Ovary (tissue), 9 donors: ENCODE data around the gene P4HA1. TPM values are rescaled to one million over a fixed set of nuclear protein-coding genes. Genes with fewer than 3 reads are reported as not detected.
"Not testable (repeated sequence)": the region's sequence is repeated elsewhere in the genome, so short reads cannot be mapped to it uniquely, and the experiment has no call there.

Source experiments
- DNase-seq, 5 donors: peaks; one replicate each; pipeline ENCODE4 v3.0.0-alpha.2; 2019 to 2020
- H3K27ac ChIP-seq, 2 donors: fragments of 200-600 bp; one replicate each; pipeline versions ENCODE4 v1.5.1 to v1.8.0; 2019 to 2022
- H3K27me3 ChIP-seq: fragments of 200-600 bp; one replicate; pipeline ENCODE4 v1.8.0; 2022
- H3K36me3 ChIP-seq: fragments of 200-600 bp; sonication (generic); one replicate; pipeline ENCODE4 v1.5.1; 2019
- H3K4me1 ChIP-seq: one replicate; pipeline ENCODE4 v1.8.1; 2013; ENCODE audit warnings: mild to moderate bottlenecking, moderate library complexity; ENCODE audit not compliant: insufficient read depth
- H3K4me3 ChIP-seq: fragments of 200-600 bp; sonication (generic); one replicate; pipeline ENCODE4 v1.5.1; 2017
- H3K9me3 ChIP-seq, 2 donors: fragments of 200-600 bp in 1 of 2; sonication (generic) in 1 of 2; one replicate each; pipeline versions ENCODE4 v1.5.1 to v1.8.1; 2013 to 2019; ENCODE audit warnings: mild to moderate bottlenecking in 1 of 2, moderate library complexity in 1 of 2
- CTCF ChIP-seq, 3 donors: fragments of 450-650 bp in 2 of 3; fragments of 200-600 bp in 1 of 3; IDR thresholded peaks; one replicate each; pipeline versions ENCODE4 v1.5.1 to v1.8.0; 2016 to 2022; ENCODE audit warnings: antibody characterized with exemption in 3 of 3, mild to moderate bottlenecking in 1 of 3
- EP300 ChIP-seq: sonication (generic); formaldehyde crosslinking; IDR thresholded peaks from one replicate; pipeline ENCODE4 v1.6.1; 2017; ENCODE audit warnings: antibody characterized with exemption
- POLR2A ChIP-seq: fragments of 450-650 bp; IDR thresholded peaks from one replicate; pipeline ENCODE4 v1.6.1; 2017; ENCODE audit warnings: antibody characterized with exemption, mild to moderate bottlenecking, moderate library complexity
- WGBS, 3 donors: extraction: QIAGEN DNeasy Blood & Tissue Kit in 1 of 3; methylation state at CpG; one replicate each; pipeline versions ENCODE4 v1.1.5 to v1.1.7; 2013 to 2017; 5-methylcytosine and 5-hydroxymethylcytosine counted together
- intact Hi-C, 4 donors: fragments of 100-400 bp; cut with DNase I; formaldehyde crosslinking; loops; one replicate each; pipeline versions ENCODE4 v1.11.0 to v1.15.1; 2022 to 2023
- polyA plus RNA-seq, 2 donors: library from polyadenylated mRNA; stranded (reverse); fragments of 200-250 nt in 1 of 2; fragments of 350-450 nt in 1 of 2; fragmentation: Illumina TruSeq in 1 of 2; extraction: RNeasy Lipid Tissue Mini Kit (QIAGEN cat#74804) in 1 of 2; gene quantifications; one replicate each; pipeline ENCODE4 v1.2.3, GENCODE V29; 2013 to 2014
- total RNA-seq, 7 donors: library from RNA; depleted of rRNA in 2 of 7; stranded (reverse); fragments of >200 nt in 2 of 7; fragmentation: NEBNext Ultra II Directional in 3 of 7; extraction: Animal tissue kit (Norgen Biotek cat#: 25700) in 3 of 7; gene quantifications; one replicate each; pipeline versions ENCODE4 v1.1.0 to v1.2.4, GENCODE V29; 2016 to 2023
- donor health status: DM: no; HTN: no; CAD: no; lungs with moderate emphysema.
- donor health status: DM: no; HTN: no; CAD: no.
- donor health status: Bipolar disorder and iron deficiency.
- donor health status: DM: yes; HTN: yes; CAD: no.
- donor health status: DM: no; HTN: no; CAD: no.
- donor health status: DM: yes; HTN: yes; CAD: no.

Gene P4HA1
- total and polyA plus RNA-seq, 9 donors, result 20.5 to 74.9 (median 39.7) TPM

GRCh38 chr10:73042130-73042529, 54.5 kb downstream of the P4HA1 start:
- Histone ChIP-seq H3K9me3 (no peaks in the 10 kb centered on the region), H3K27ac (no peak overlapping the region), H3K4me3 (no peak overlapping the region), H3K4me1 (peaks cover 5% of the 10 kb centered on the region), H3K27me3 (no peaks in the 10 kb centered on the region), H3K36me3 (no peaks in the 10 kb centered on the region)
- intact Hi-C loops, result no loop called here
- no peak for DNase-seq
- 83 to 88% (median 83%) methylated on average over 5 of the region's 5 CpGs for WGBS, 3 donors
- TF ChIP-seq POLR2A (no peak), CTCF (IDR thresholded peaks at IDR 0.05) (no peak), EP300 (no peak)

GRCh38 chr10:73039635-73040034, 57.0 kb downstream of the P4HA1 start:
- DNase-seq, result no peak
- WGBS, 3 donors, result 39 to 45% (median 41%) methylated on average over 3 of the region's 3 CpGs
- TF ChIP-seq CTCF (IDR thresholded peaks at IDR 0.05), result no peak
- TF ChIP-seq EP300, result no peak
- TF ChIP-seq POLR2A, result no peak
- H3K27ac ChIP-seq, result no peak overlapping the region
- no peaks in the 10 kb centered on the region for H3K36me3 ChIP-seq
- no peaks in the 10 kb centered on the region for H3K27me3 ChIP-seq
- H3K4me1 ChIP-seq, result peaks cover 2% of the 10 kb centered on the region
- intact Hi-C loops, result no loop called here
- H3K9me3 ChIP-seq, result no peaks in the 10 kb centered on the region
- no peak overlapping the region for H3K4me3 ChIP-seq

GRCh38 chr10:73036285-73036684, 60.4 kb downstream of the P4HA1 start:
- H3K36me3 ChIP-seq, H3K9me3 ChIP-seq, H3K27me3 ChIP-seq, H3K27ac ChIP-seq, H3K4me1 ChIP-seq, intact Hi-C loops, DNase-seq, H3K4me3 ChIP-seq: not testable (repeated sequence)
- WGBS, 3 donors, result 87 to 90% (median 89%) methylated on average over 6 of the region's 6 CpGs

GRCh38 chr10:73032536-73032935, 64.1 kb downstream of the P4HA1 start:
- Histone ChIP-seq H3K27me3 (no peaks in the 10 kb centered on the region), H3K36me3 (no peaks in the 10 kb centered on the region), H3K4me3 (no peak overlapping the region), H3K4me1 (no peaks in the 10 kb centered on the region), H3K27ac (no peak overlapping the region), H3K9me3 (no peaks in the 10 kb centered on the region)
- intact Hi-C loops, result no loop called here
- DNase-seq, result no peak
- TF ChIP-seq EP300, result no peak
- TF ChIP-seq CTCF (IDR thresholded peaks at IDR 0.05), result no peak
- TF ChIP-seq POLR2A, result no peak
- WGBS, 3 donors, result 96 to 98% (median 97%) methylated on average over 6 of the region's 6 CpGs

GRCh38 chr10:73026623-73027022, 70.0 kb downstream of the P4HA1 start:
- DNase-seq, H3K4me3 ChIP-seq, H3K27ac ChIP-seq, intact Hi-C loops, H3K9me3 ChIP-seq, H3K27me3 ChIP-seq, H3K36me3 ChIP-seq, H3K4me1 ChIP-seq: not testable (repeated sequence)
- WGBS, 3 donors, result 91 to 100% (median 94%) methylated on average over 1 of the region's 1 CpG

GRCh38 chr10:73023455-73024070, 73.1 kb downstream of the P4HA1 start:
- WGBS, 3 donors, result 97% methylated on average over 7 of the region's 7 CpGs
- H3K4me3 ChIP-seq, H3K9me3 ChIP-seq, H3K27me3 ChIP-seq, H3K4me1 ChIP-seq, H3K36me3 ChIP-seq, H3K27ac ChIP-seq, DNase-seq, intact Hi-C loops: not testable (repeated sequence)

- intact Hi-C loops, H3K27me3 ChIP-seq, H3K4me3 ChIP-seq, H3K9me3 ChIP-seq, H3K27ac ChIP-seq, H3K4me1 ChIP-seq, DNase-seq, H3K36me3 ChIP-seq: not testable (repeated sequence)
- WGBS, 3 donors, result 92 to 98% (median 96%) methylated on average over 4 of the region's 4 CpGs
Observed at GRCh38 chr10:73022961-73023360, 73.7 kb downstream of the P4HA1 start.

GRCh38 chr10:73021538-73022164, 75.0 kb downstream of the P4HA1 start:
- H3K36me3 ChIP-seq, H3K4me3 ChIP-seq, H3K27me3 ChIP-seq, H3K4me1 ChIP-seq, intact Hi-C loops, DNase-seq, H3K27ac ChIP-seq, H3K9me3 ChIP-seq: not testable (repeated sequence)
- WGBS, 3 donors, result 80 to 85% (median 81%) methylated on average over 6 of the region's 6 CpGs
